Neural crest cell (in vitro differentiated cells): ENCODE results near the gene DIRAS2. TPM values are rescaled to one million over a fixed set of nuclear protein-coding genes. Genes with fewer than 3 reads are reported as not detected.
A peak's percentile ranks its signal among the peaks of the same experiment; 100 is the strongest.

Experiments
- DNase-seq: peaks from one replicate; pipeline ENCODE4 v3.0.0; 2021; ENCODE audit warnings: low read depth, mixed read lengths, low spot score
- H3K27ac Mint-ChIP-seq: one replicate; pipeline ENCODE4 v1.8.0; 2021; ENCODE audit warnings: mild to moderate bottlenecking, mixed read lengths; ENCODE audit not compliant: unreplicated experiment
- H3K27me3 Mint-ChIP-seq: 2 replicates; pipeline ENCODE4 v1.8.0; 2021; ENCODE audit warnings: low read depth, mild to moderate bottlenecking, mixed read lengths
- H3K36me3 Mint-ChIP-seq: 2 replicates; pipeline ENCODE4 v1.8.0; 2021; ENCODE audit warnings: low read depth, mild to moderate bottlenecking, mixed read lengths
- H3K4me1 Mint-ChIP-seq: 2 replicates; pipeline ENCODE4 v1.8.0; 2021; ENCODE audit warnings: mixed read lengths
- H3K4me3 Mint-ChIP-seq: one replicate; pipeline ENCODE4 v1.8.0; 2021; ENCODE audit warnings: mild to moderate bottlenecking, mixed read lengths
- H3K9me3 Mint-ChIP-seq: 2 replicates; pipeline ENCODE4 v1.8.0; 2021; ENCODE audit warnings: mixed read lengths
- CTCF ChIP-seq: fragments of 200-600 bp; sonication (generic); conservative IDR thresholded peaks from 2 replicates; pipeline ENCODE4 v1.5.0; 2021; ENCODE audit warnings: antibody characterized with exemption, mild to moderate bottlenecking
- total RNA-seq: library from RNA; stranded (reverse); gene quantifications from 2 replicates; pipeline ENCODE4 v1.2.1, GENCODE V29; 2021

Gene DIRAS2
- total RNA-seq, 1 donor from 2014 or later = 0.77 TPM

GRCh38 chr9:90645721-90646120 lies 3.1 kb upstream of the DIRAS2 start:
- H3K4me3 Mint-ChIP-seq = no peak overlapping the region
- TF ChIP-seq CTCF = no peak
- no peak overlapping the region for H3K27ac Mint-ChIP-seq
- DNase-seq = no peak
- peaks cover 60% of the 10 kb centered on the region for H3K27me3 Mint-ChIP-seq
- H3K9me3 Mint-ChIP-seq = peaks cover 8% of the 10 kb centered on the region
- H3K4me1 Mint-ChIP-seq = peaks cover 11% of the 10 kb centered on the region
- peaks cover 7% of the 10 kb centered on the region for H3K36me3 Mint-ChIP-seq

- Mint-ChIP-seq H3K4me3 (peak overlapping the region; percentile 79), H3K27me3 (peaks cover 77% of the 10 kb centered on the region), H3K27ac (no peak overlapping the region), H3K36me3 (no peaks in the 10 kb centered on the region), H3K9me3 (no peaks in the 10 kb centered on the region), H3K4me1 (peaks cover 16% of the 10 kb centered on the region)
- TF ChIP-seq CTCF = no peak
- no peak for DNase-seq
Measured at GRCh38 chr9:90641884-90642487, 638 bp downstream of the DIRAS2 start.

GRCh38 chr9:90641086-90641485 lies 1.5 kb downstream of the DIRAS2 start:
- H3K4me1 Mint-ChIP-seq = peaks cover 16% of the 10 kb centered on the region
- TF ChIP-seq CTCF = no peak
- H3K9me3 Mint-ChIP-seq = no peaks in the 10 kb centered on the region
- H3K27me3 Mint-ChIP-seq = peaks cover 76% of the 10 kb centered on the region
- no peak overlapping the region for H3K27ac Mint-ChIP-seq
- no peaks in the 10 kb centered on the region for H3K36me3 Mint-ChIP-seq
- peak overlapping the region; percentile 79 for H3K4me3 Mint-ChIP-seq
- DNase-seq = no peak

GRCh38 chr9:90640361-90640760 lies 2.3 kb downstream of the DIRAS2 start:
- H3K36me3 Mint-ChIP-seq = no peaks in the 10 kb centered on the region
- DNase-seq = no peak
- H3K4me1 Mint-ChIP-seq = peaks cover 16% of the 10 kb centered on the region
- TF ChIP-seq CTCF = no peak
- H3K27ac Mint-ChIP-seq = no peak overlapping the region
- no peaks in the 10 kb centered on the region for H3K9me3 Mint-ChIP-seq
- peaks cover 71% of the 10 kb centered on the region for H3K27me3 Mint-ChIP-seq
- H3K4me3 Mint-ChIP-seq = peak overlapping the region; percentile 35

GRCh38 chr9:90637626-90638025 lies 5.0 kb downstream of the DIRAS2 start:
- Mint-ChIP-seq H3K4me3 (no peak overlapping the region), H3K36me3 (no peaks in the 10 kb centered on the region), H3K27me3 (peaks cover 50% of the 10 kb centered on the region), H3K27ac (no peak overlapping the region), H3K9me3 (no peaks in the 10 kb centered on the region), H3K4me1 (peaks cover 12% of the 10 kb centered on the region)
- TF ChIP-seq CTCF = no peak
- no peak for DNase-seq
